ENCODE results near the gene ERCC5.

ERCC5 gene

GRCh38 chr13:102897371-102898138 lies 51.7 kb downstream of the ERCC5 start:
- no peak for DNase-seq

- DNase-seq = peak; percentile 97
Measured at GRCh38 chr13:102900193-102900608, 54.4 kb downstream of the ERCC5 start.

- no peak for DNase-seq
Measured at GRCh38 chr13:102901056-102901455, 55.2 kb downstream of the ERCC5 start.

GRCh38 chr13:102901615-102902305 lies 55.9 kb downstream of the ERCC5 start:
- no peak for DNase-seq

GRCh38 chr13:102902789-102903347 lies 57.0 kb downstream of the ERCC5 start:
- no peak for DNase-seq

- DNase-seq = peak; percentile 40
Measured at GRCh38 chr13:102903659-102904407, 58.0 kb downstream of the ERCC5 start.

GRCh38 chr13:102904408-102904862 lies 58.6 kb downstream of the ERCC5 start:
- DNase-seq = no peak

GRCh38 chr13:102905905-102906771 lies 60.3 kb downstream of the ERCC5 start:
- peak; percentile 40 for DNase-seq

GRCh38 chr13:102907016-102907756 lies 61.4 kb downstream of the ERCC5 start:
- no peak for DNase-seq

GRCh38 chr13:102907886-102908515 lies 62.2 kb downstream of the ERCC5 start:
- DNase-seq = no peak

- DNase-seq = no peak
Measured at GRCh38 chr13:102909971-102910370, 64.1 kb downstream of the ERCC5 start.

- no peak for DNase-seq
Measured at GRCh38 chr13:102911336-102911735, 65.5 kb downstream of the ERCC5 start.

GRCh38 chr13:102912599-102912998 lies 66.8 kb downstream of the ERCC5 start:
- DNase-seq = no peak

GRCh38 chr13:102913914-102914313 lies 68.1 kb downstream of the ERCC5 start:
- DNase-seq = peak; percentile 55

GRCh38 chr13:102914339-102914930 lies 68.6 kb downstream of the ERCC5 start:
- peak; percentile 44 for DNase-seq

GRCh38 chr13:102915393-102915930 lies 69.6 kb downstream of the ERCC5 start:
- no peak for DNase-seq

GRCh38 chr13:102917019-102917418 lies 71.2 kb downstream of the ERCC5 start:
- DNase-seq = no peak

- no peak for DNase-seq
Measured at GRCh38 chr13:102922184-102922583, 76.4 kb downstream of the ERCC5 start.
